HFFc6 (cell line): ENCODE results near the gene PLB1. TPM values are rescaled to one million over a fixed set of nuclear protein-coding genes. Genes with fewer than 3 reads are reported as not detected.

Experiments
- DNase-seq: peaks from one replicate; pipeline ENCODE4 v3.0.0-alpha.2; 2018
- H3K27ac Mint-ChIP-seq: 2 replicates; pipeline ENCODE4 v1.8.0; 2020; ENCODE audit warnings: mild to moderate bottlenecking, mixed read lengths
- H3K27me3 Mint-ChIP-seq: 2 replicates; pipeline ENCODE4 v1.8.0; 2021; ENCODE audit warnings: mild to moderate bottlenecking, moderate library complexity, mixed read lengths; ENCODE audit not compliant: insufficient read depth
- H3K36me3 Mint-ChIP-seq: 2 replicates; pipeline ENCODE4 v1.8.0; 2021; ENCODE audit warnings: low read depth, mixed read lengths
- H3K4me1 Mint-ChIP-seq: 2 replicates; pipeline ENCODE4 v1.8.0; 2020; ENCODE audit warnings: low read depth, mixed read lengths
- H3K4me3 Mint-ChIP-seq: 2 replicates; pipeline ENCODE4 v1.8.0; 2020; ENCODE audit warnings: mild to moderate bottlenecking, moderate library complexity, mixed read lengths
- H3K9me3 Mint-ChIP-seq: 2 replicates; pipeline ENCODE4 v1.8.0; 2020; ENCODE audit warnings: mild to moderate bottlenecking, mixed read lengths
- CTCF ChIP-seq: fragments of 200-600 bp; sonication (generic); IDR thresholded peaks from 2 replicates; pipeline ENCODE4 v1.5.0; 2021; ENCODE audit warnings: antibody characterized with exemption, mild to moderate bottlenecking
- total RNA-seq, 6 experiments: library from RNA; stranded (reverse); fragmentation: NEBNext Ultra II Directional; extraction: Animal tissue kit (Norgen Biotek cat#: 25700); gene quantifications; 2 replicates in 1 of 6; 3 replicates in 5 of 6; pipeline ENCODE4 v1.2.3, GENCODE V29; 2021

Gene PLB1
- total RNA-seq, 6 experiments from 2014 or later = 0.36 to 0.95 (median 0.62) TPM

DNA sequence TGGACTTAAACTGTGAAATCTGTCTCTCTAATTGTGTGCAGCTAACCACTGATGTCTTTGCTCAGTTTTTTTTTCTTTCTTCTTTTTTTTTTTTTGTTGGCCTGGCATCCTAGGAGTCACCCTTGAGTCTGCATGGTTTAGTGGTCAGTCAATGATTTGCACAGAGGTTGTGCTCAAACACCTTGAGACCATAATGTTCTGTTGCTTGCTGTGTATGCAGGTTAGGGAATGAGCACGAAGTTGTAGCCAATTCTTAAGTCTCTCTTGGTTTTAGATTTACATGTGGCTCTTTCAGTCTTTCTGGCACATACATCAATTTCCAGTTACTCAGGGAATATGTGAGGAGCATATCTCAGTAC, 16.7 kb downstream of the PLB1 start:
- no peaks in the 10 kb centered on the region for H3K36me3 Mint-ChIP-seq
- no peaks in the 10 kb centered on the region for H3K4me1 Mint-ChIP-seq
- no peak overlapping the region for H3K27ac Mint-ChIP-seq
- no peaks in the 10 kb centered on the region; the same call in 1 of the 2 replicates for H3K9me3 Mint-ChIP-seq
- H3K4me3 Mint-ChIP-seq = no peak overlapping the region
- TF ChIP-seq CTCF = no peak
- peaks cover 29% of the 10 kb centered on the region for H3K27me3 Mint-ChIP-seq
- DNase-seq = no peak

DNA sequence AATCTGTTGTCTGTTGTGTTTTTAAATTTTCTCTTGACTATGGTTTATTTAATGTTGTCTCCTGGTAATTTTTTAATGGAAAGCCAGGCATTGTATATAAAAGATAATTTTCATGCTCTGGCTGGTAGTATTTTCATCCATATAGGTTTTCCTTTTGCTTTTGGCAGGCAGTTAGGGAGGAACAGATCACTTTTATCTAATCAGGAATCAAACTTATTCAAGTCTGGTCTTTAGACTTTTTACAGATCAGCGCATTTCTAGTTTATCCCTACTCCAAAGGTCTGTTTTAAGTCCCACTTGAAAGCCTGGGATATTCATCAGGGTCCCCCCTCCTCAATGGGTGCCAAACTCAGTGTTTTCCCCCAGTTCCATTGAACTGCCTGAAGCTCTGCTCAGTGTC, 17.2 kb downstream of the PLB1 start:
- H3K9me3 Mint-ChIP-seq = no peaks in the 10 kb centered on the region; the same call in 1 of the 2 replicates
- TF ChIP-seq CTCF = no peak
- H3K36me3 Mint-ChIP-seq = no peaks in the 10 kb centered on the region
- H3K27ac Mint-ChIP-seq = no peak overlapping the region
- DNase-seq = no peak
- no peak overlapping the region for H3K4me3 Mint-ChIP-seq
- H3K27me3 Mint-ChIP-seq = peaks cover 32% of the 10 kb centered on the region
- no peaks in the 10 kb centered on the region for H3K4me1 Mint-ChIP-seq

DNA sequence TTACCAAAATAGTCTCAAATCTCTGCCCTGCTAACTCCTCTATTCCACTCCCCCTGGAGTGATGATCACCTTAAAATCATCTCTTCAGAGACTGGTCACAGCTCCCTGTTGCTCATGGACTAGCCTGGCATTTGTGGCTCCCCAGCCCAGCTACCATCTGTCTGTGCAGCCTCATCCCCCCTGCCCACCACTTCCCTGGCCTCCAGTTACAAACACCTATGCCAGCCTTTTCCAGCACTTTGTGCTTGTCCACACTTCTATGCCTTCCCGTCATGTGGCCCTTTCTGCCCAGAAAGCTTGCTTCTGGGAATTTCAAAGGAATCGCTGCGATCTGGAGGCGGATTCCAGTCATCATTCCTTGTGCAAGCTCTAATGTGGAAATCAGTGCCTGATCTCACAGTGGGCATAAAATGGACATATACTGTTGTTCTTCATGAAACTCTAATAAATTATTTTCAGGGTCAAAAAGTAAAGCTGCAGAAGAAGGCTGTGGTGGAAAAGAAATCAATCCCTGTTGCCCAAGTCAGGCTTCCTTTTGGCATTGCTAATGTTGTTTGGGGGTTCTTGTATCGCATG, 19.4 kb downstream of the PLB1 start:
- H3K36me3 Mint-ChIP-seq = no peaks in the 10 kb centered on the region; the same call in 1 of the 2 replicates
- no peaks in the 10 kb centered on the region for H3K4me1 Mint-ChIP-seq
- no peak for TF ChIP-seq CTCF
- no peak overlapping the region for H3K27ac Mint-ChIP-seq
- no peak for DNase-seq
- peaks cover 36% of the 10 kb centered on the region for H3K27me3 Mint-ChIP-seq
- no peaks in the 10 kb centered on the region; the same call in 1 of the 2 replicates for H3K9me3 Mint-ChIP-seq
- H3K4me3 Mint-ChIP-seq = no peak overlapping the region

DNA sequence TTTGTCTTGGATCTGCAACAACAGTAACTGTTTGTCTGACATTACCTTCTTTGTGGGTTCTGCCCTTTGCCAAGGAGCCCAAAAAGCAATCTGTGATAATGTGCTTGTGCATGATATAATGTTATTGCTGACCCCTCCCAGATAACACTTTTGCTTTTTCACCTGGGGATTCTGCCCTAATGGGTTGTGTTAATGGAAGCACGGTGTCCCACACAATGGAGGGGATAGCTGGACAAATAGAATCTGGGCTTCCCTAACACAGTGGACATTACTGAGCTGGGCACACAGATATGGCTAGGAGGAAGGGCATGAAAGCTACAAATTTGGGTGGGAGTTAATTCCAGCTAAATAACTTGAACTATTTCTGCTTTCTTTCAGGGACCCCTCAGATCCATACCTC, 20.6 kb downstream of the PLB1 start:
- peaks cover 41% of the 10 kb centered on the region for H3K27me3 Mint-ChIP-seq
- H3K9me3 Mint-ChIP-seq = no peaks in the 10 kb centered on the region; the same call in 1 of the 2 replicates
- no peak overlapping the region for H3K4me3 Mint-ChIP-seq
- no peak for TF ChIP-seq CTCF
- H3K27ac Mint-ChIP-seq = no peak overlapping the region
- no peak for DNase-seq
- H3K4me1 Mint-ChIP-seq = no peaks in the 10 kb centered on the region
- H3K36me3 Mint-ChIP-seq = no peaks in the 10 kb centered on the region; the same call in 1 of the 2 replicates

GRCh38 chr2:28516950-28517349, 21.1 kb downstream of the PLB1 start:
- H3K27ac Mint-ChIP-seq = no peak overlapping the region
- H3K4me3 Mint-ChIP-seq = no peak overlapping the region
- no peak for DNase-seq
- H3K36me3 Mint-ChIP-seq = no peaks in the 10 kb centered on the region; the same call in 1 of the 2 replicates
- H3K27me3 Mint-ChIP-seq = peaks cover 44% of the 10 kb centered on the region
- no peaks in the 10 kb centered on the region for H3K4me1 Mint-ChIP-seq
- TF ChIP-seq CTCF = no peak
- H3K9me3 Mint-ChIP-seq = no peaks in the 10 kb centered on the region; the same call in 1 of the 2 replicates
